HG03354 (cell line): ENCODE measurements around the gene AURKAIP1.
A peak's percentile ranks its signal among the peaks of the same experiment; 100 is the strongest.
"Not testable (repeated sequence)": the region's sequence is repeated elsewhere in the genome, so short reads cannot be mapped to it uniquely, and the experiment has no call there.

Experiments
- ATAC-seq: cut with Tn5 transposase; IDR thresholded peaks from one replicate; pipeline ENCODE4 v1.9.1; 2021; ENCODE audit warnings: mild to moderate bottlenecking; ENCODE audit not compliant: unreplicated experiment, poor library complexity, severe bottlenecking

AURKAIP1 gene

DNA sequence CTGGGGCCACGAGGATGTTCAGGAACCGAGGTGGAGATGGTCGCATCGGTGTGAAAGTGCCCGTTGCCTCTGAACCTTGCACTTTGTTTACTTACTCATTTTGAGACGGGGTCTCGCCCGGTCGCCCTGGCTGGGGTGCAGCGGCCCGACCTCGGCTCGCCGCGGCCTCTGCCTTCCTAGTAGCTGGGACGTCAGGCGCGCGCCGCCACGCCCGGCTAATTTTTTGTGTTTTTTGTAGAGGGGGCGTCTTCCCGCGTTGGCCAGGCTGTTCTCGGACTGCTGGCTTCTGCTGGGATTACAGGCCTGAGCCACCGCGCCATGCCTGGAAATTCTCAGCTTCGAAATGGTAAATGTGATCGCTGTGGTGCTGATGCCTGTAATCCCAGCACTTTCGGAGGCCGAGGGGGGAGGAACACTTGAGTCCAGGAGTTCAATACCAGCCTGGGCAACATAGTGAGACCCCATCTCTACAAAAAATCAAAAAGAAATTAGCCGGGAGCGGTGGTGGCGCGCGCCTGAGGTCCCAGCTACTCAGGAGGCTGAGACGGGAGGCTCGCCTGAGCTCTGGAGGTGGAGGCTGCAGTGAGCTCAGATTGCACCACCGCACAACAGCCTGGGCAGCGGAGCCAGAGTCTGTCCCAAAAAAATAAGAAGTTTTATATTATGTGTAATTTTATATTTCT is 32.8 kb upstream of the AURKAIP1 start:
- peak; percentile 39 for ATAC-seq

DNA sequence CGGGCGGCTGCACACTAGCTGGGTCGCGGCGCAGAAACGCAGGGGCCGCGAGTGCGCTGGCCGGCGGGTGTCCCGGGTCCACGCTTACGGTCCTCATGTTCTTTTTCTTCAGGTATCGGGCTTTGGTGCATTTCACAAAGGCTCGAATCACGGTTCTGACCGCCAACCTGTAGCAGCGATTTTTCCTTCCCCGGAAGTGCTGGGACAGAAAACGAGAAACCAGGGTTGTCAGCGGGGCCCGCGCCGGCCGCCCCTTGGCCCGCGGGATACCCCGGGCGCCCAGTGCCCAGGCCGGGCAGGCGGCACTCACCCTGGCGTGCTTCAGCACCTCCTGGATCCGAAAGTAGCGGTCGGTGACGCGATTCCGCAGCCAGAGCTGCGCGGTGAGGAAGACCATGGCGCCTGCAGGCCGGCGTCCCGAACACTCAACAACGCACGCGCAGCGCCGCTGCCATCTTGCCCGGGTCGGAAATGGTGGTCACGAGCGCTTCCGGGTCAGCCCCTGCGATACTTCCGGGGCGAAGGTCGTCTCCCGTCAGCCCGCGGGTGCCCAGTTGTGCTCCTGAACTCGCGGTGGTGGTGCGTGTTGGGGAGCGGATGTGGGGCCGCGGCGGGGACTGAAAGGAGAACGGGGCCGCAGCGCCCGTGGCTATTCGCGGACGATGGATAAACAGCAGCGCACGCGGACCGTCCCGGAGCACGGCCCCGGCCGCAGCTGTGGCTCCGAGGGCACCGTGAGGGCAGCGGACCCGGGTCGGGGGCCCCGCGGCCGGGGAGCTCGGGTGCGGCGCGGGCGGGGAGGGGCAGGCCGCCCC is 32.0 kb upstream of the AURKAIP1 start, which contains the start of gene MRPL20:
MRPL20 (minus strand) TSS at position 473 of the 815 bp plus-strand sequence; CDS start at position 397, 76 bp downstream.
- peak; percentile 88 for ATAC-seq

DNA sequence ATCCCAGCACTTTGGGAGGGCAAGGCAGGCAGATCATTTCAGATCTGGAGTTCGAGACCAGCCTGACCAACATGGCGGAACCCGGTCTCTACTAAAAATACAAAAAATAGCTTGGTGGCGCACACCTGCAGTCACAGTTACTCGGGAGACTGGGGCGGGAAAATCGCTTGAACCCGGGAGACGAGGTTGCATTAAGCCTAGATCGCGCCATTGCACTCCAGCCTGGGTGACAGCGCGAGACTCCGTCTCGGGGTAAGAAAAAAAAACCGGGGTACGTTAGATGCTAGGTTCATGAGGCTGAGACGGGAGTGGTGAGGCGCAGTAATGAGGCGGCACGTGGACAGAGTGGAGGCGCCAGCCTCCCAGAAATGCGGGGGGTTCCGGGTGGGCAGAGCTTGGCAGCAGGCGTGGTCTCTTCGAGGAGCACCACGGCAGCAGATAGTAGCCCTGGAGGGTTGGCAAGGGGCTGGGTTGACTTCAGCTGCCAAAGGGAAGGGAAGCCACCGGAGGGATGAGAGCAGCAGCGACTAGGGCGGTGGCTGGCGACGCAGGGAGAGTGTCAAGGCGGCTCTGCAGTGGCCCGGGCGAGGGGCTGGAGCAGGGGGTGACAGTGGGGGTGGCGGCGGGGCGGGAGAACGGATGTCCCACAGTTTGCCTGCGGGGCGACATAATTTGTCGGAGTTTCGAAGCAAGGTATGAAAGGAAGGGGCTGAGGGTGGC is 31.3 kb upstream of the AURKAIP1 start:
- ATAC-seq = no peak

DNA sequence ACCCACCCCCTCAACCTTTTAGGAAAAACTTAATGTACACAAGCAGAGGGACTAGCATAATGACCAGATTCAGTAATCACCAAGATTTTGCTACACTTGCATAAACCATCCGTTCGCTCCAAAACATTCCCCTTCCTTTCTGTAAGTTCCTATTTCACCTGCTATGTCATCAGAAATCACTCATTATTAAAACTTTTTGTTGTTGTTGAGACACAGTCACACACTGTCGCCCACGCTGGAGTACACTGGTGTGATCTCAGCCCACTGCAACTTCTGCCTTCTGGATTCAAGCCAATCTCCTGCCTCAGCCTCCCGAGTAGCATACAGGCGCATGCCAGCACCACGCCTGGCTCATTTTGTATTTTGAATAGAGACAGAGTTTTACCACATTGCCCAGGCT is 28.6 kb upstream of the AURKAIP1 start:
- no peak for ATAC-seq

DNA sequence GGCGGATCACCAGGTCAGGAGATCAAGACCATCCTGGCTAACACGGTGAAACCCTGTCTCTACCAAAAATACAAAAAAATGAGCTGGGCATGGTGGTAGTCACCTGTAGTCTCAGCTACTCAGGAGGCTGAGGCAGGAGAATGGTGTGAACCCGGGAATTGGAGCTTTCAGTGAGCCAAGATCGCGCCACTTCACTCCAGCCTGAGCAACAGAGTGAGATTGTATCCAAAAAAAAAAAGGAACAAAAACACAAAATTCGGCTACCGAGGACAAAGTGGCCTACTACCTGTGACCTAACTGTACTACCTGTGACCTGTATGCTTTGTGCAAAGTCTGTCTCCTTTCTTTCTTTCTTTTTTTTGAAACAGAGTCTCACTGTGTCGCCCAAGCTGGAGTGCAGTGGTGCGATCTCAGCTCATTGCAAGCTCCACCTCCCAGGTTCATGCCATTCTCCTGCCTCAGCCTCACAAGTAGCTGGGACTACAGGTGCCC is 27.9 kb upstream of the AURKAIP1 start:
- ATAC-seq = not testable (repeated sequence)

DNA sequence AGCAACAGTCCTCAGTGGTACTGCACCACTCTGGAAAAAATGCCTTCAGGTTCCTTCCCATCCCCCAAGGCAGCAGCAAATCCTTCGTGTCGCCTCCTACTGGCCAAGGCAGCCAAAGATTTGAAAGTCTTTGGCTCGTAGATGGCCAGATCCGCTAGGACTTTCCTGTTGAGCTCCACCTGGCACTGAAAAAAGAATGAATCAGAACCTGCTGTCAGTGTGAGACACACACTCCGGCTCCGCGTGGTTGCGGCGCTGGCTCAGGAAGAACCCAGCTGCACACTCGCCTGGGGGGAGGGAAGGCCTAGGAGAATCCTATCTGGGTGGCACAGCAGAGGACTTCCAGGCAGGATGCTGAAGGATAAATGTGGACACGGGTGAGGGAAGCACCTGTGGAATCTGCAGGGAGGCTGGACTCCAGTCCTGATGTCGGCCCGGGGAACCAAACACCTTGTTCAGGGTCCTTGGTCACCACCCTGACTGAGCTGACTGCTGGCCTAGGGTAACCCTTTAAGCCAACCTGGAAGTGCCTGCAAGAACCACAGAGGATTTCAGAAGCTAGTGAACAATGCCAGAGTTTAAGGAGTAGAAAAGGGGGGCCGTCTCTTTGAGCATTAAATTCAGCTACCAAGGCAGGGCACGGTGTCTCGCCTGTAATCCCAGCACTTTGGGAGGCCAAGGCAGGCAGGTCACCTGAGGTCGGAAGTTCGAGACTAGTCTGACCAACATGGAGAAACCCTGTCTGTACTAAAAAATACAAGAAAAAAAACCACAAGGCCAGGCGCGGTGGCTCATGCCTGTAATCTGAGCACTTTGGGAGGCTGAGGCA is 27.3 kb upstream of the AURKAIP1 start:
- ATAC-seq = no peak

DNA sequence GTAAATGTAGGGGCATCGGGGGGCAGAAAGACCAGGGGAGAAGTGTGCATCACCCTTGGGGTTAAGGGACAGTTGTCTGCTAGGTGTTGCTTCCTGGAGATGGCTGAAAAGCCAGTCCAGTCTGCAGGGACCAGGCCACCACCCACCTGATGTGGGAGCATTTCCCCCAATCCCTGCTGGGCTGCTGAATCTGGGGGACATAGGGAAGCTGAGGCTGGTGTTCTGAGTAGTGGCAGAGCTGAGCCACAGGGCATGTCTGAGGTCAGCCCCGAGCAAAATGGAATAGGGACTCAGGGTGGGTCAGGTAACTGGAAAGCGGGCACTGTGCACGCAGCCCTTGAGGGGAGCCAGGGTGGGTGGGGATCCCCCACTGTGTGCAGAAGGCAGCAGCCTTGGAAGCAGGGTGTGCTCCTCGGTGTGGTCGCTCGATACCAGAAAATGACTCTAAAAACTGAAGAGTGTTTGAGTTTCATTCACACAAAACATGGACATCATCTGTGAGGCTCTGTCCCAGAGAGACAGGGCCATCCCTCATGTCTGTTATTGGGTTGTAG is 26.5 kb upstream of the AURKAIP1 start:
- no peak for ATAC-seq

DNA sequence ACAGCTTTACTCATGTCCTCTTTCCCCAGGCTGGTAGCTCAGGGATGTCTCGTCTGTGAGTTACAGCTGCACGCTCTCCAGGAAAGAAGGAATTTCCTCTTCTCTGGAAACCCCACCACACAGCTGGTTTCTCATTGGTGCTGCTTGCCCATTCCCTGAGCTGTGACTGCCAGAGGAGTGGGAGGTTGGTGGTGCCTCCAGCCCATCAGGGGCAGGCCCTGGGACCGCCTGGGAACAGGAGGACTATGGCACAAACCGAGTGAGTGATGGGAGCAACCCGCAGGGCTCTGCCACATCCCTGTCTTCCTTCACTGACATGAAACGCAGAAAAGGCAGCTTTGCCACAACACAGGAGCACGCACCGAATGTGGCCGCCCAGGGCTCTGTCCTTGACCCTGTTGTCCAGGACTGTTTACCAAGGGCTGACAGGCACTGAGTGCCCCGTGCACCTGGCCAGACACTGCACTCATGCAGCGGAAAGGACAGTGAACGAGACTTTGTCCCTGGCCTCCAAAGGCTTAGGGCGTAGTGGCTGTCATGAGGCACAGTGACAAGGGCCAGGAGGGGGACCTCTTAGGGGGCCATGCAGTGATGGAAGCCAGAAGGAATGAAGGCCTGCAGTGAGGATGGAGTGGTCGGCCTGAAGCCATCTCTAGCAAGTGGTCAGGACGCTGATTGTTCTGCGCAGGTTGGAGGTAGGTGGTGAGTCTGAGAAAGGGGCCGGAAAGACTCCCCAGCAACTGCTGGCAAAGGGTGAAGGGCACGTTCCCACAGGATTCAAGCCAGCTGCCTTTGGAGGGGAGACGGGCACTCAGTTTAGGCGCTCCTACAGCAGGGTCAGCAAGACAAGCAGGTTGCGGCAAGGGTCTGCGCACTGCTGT is 25.8 kb upstream of the AURKAIP1 start:
- no peak for ATAC-seq

DNA sequence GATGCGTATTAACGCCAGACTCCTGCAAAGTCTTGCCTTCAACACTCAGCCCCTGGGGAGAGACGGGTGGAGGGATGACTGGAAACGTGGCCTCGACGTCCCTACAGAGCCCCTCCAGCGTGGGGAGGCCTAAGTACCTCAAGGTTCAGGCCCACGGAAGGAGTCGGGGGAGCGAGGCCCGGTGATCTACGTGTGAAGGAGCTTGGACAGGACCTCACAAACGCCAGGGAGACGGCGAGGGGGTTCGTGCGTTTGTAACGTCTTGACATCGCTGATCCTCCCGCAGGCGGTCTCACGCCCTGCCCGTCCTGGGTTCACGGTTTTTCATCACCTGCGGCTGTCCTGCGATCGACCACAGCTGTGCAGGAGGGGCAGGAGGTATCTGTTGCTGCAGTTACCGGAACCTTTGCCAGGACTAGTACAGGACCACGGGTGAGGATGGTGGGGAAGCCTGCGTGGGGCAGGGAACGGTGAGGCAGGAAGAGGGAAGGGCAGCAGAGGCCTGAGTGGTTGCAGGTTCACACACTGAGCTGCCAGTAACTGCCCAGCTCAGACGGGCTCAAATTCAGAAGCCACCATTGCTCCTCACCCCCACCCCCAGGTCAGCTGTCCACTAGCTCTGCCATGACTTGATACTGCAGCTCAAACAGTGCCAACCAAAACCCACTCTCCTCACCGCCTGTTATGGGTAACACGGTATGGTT is 25.0 kb upstream of the AURKAIP1 start:
- ATAC-seq = no peak

DNA sequence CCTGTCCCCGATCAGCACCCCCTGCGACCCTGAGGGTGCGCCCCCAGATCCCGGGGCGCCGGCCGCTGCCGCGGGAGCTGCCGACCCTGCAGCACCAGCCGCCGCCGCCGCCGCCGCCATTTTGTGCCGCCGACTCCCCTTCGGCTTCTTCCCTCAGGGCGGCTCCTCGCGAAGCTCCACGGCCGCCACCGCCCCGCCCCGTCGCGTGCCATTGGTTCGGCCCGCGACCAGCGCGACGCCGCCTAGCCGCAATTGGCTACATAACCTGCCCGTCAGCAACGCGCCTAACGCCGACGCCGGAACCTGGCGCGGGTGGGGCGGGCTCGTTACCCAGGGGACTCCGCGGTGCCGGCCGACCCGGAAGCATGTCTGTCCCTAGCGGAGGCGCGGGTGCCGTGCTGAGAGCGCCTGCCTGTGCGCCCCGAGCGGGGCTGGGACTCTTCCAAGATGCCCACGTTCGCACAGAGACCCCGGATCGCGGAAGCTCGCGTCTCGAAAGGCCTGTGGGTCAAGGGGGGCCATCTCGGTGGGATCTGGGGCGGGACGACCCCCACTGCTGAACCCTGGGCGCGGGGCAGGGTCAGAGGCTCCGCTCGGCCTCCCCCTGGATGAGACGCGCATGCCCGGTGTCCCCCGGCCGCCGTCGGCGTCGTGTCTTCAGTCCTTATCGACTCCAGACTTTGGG is 24.3 kb upstream of the AURKAIP1 start, which contains the start of gene CCNL2:
CCNL2 (minus strand) TSS at position 149 of the 685 bp plus-strand sequence; CDS start at position 120, 29 bp downstream.
- peak; percentile 93 for ATAC-seq

DNA sequence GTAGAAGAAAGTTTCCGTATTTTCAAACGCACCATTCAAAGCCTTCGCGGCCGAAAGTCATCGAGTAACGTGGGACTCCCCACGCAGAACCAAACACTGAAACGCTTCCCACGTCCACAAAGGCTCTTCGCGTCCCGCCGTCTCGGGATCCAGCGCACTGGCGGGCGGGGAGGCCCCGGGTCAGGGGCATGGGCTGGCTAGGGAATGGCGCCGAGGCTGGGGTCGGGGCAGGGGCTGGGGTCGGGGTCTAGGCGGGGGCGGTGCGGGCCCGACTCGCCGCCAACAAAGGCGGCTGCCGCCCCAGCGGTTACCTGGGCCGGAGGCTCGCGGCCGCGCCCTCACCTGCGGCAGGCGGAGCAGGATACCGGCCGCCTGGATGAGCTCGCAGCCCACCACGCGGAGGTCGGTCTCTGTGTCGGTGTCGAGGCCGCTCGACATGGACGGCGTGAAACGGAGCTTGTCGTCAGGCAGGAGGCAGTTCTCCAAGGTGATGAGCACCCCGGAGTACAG is 23.7 kb upstream of the AURKAIP1 start:
- ATAC-seq = peak; percentile 2

DNA sequence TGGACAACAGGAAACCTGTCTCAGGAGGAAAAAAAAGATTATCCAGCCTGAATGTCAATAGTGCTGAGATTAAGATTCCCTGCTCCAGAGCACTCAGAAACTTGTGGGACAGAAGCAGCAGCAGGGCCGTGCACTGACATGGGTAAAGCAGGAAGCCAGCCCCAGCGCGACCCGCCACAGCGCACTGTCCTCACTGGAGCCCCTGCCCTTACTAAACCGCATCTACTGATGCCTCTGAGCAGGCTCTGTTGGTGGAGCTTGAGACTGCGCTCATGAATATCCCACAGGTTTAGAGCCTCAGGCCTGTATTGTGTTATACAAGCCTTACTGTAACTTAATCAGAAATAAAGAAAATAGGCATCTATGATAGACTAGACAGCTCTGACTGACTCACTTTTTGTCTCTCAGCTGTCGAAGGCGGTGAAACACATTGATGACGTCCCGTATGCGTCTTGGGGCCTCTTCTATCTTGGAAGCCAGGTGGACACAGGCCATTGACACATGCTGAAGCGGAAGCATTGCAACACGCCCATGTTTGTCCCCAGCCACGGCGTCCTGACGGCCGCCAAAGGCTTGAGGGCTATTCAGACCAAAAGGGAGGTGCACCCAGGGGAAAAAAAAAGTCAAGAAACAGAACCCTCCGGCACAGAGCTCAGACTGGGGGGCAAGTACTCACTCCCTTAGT is 23.0 kb upstream of the AURKAIP1 start:
- ATAC-seq = no peak

DNA sequence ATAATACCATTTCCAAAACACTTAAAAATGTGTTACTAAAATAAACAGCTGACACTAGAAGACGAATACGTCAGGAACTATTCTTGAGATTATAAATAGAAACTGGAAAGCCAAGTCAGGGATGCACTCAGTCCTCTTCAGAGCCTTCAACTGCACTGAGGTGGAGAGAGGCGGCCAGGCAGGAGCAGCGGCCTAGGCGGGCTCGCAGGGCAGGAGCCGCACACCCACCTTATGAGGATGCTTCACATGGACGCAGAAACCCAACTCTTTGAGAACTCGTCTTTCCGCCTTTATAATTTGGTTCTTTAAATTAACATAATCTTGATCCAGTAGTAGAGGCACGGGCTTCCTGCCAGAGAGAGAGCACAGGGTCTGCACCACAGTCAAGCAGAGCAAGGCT is 20.2 kb upstream of the AURKAIP1 start:
- ATAC-seq = no peak

DNA sequence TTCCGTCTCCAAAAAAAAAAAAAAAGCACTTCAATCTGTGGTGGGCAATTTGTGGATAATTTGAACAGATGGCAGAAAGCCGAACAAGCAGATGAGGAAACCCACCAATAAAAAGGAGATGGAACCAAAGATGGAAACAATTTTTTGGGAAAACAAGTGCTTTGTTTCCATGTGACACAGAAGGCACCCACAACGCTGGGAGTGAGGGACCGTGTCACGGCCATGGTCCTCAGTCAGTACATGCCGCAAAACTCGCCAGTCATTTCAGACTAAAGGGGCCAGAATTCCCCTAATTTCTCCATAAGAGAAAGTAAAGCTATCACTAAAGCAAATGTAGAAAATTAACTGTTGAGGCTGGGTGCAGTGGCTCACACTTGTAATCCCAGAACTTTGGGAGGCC is 19.1 kb upstream of the AURKAIP1 start:
- ATAC-seq = no peak

DNA sequence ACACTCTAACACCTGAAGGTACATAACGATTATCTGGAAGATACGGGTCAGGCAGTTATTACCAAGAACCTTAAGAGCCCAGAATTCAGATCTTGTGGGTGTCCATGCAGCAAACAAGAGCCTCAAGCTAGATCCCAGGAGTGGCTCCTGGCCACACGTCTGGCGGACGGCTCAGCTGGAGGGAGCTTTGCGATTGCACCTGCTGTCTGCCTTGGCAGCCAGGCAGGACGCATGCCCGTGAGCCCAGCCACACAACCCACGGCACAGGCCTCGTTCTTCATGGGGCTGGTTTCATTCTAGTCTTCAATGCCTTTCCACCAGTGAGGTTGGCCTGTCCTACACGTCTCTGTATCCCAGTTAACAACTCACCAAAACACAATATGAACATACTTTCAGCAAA is 18.4 kb upstream of the AURKAIP1 start:
- no peak for ATAC-seq

DNA sequence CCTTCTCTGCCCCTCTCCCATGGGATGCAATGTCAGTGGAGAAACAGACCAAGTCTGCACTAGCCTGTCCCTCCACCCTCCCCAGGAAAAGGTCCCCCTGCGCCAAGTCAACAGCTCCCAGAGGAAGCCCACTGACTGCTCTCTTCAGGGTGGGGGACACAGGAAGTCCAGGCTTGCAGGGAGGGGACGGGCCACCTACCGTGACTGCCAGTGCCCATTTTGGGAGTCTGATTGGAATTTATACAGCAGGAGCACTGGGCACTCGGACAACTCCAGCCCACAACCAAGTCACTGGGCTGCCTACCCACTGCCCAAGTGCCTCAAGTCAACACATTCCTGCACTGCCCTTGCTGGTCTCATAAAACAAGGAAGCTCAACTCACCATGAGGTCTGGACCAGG is 18.0 kb upstream of the AURKAIP1 start:
- no peak for ATAC-seq
